GM13977 (cell line): ENCODE results near the gene MPC2.
"Not testable (repeated sequence)": the region's sequence is repeated elsewhere in the genome, so short reads cannot be mapped to it uniquely, and the experiment has no call there.

Source experiments
- DNase-seq: peaks from one replicate; pipeline ENCODE4 v3.0.0; 2012; ENCODE audit warnings: low spot score
- in situ Hi-C: fragments of 300-500 bp; cut with MboI; formaldehyde crosslinking; loops from one replicate; pipeline ENCODE4 v1.12.0; 2022; ENCODE audit warnings: low sequenced_read_pairs, low pct_unique_long_range_greater_than_20kb, mixed read lengths, inconsistent platforms; ENCODE audit not compliant: unreplicated experiment
- TF ChIP-seq, protein P1 (sequence below): IDR thresholded peaks from 2 replicates; pipeline ENCODE4 v1.5.1; 2012; ENCODE audit warnings: mild to moderate bottlenecking, control low read depth; ENCODE audit not compliant: insufficient read depth; ENCODE audit errors: extremely low read depth, missing control alignments

Gene MPC2

DNA sequence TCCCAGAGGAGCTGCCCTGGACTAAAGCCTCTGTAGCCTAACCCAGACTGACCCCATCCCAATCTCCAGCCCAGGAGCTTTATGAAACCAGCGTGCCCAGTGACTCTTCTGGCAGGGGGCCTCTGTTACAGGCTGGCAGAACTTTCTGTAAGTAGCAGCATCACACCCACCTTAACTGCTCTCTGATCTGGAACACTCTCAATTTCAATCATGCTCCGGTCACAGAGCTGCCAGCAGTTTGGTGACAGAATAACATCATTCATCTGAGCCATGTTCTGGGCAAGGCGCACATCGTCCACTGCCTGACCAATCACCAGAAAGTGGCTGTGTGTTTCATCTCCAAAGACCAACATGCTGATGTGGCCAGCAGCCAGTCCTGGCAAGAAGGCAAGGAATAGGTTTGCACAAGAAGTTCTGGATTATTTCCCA lies 37.6 kb downstream of the MPC2 start:
- in situ Hi-C loops, result no loop called here
- peak; percentile 62 for DNase-seq
- TF ChIP-seq, protein P1, sequence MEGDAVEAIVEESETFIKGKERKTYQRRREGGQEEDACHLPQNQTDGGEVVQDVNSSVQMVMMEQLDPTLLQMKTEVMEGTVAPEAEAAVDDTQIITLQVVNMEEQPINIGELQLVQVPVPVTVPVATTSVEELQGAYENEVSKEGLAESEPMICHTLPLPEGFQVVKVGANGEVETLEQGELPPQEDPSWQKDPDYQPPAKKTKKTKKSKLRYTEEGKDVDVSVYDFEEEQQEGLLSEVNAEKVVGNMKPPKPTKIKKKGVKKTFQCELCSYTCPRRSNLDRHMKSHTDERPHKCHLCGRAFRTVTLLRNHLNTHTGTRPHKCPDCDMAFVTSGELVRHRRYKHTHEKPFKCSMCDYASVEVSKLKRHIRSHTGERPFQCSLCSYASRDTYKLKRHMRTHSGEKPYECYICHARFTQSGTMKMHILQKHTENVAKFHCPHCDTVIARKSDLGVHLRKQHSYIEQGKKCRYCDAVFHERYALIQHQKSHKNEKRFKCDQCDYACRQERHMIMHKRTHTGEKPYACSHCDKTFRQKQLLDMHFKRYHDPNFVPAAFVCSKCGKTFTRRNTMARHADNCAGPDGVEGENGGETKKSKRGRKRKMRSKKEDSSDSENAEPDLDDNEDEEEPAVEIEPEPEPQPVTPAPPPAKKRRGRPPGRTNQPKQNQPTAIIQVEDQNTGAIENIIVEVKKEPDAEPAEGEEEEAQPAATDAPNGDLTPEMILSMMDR, result no peak

- in situ Hi-C loops, result no loop called here
- TF ChIP-seq, protein P1, result no peak
- no peak for DNase-seq
These were observed 38.2 kb downstream of the MPC2 start for GRCh38 chr1:167898578-167899222.

DNA sequence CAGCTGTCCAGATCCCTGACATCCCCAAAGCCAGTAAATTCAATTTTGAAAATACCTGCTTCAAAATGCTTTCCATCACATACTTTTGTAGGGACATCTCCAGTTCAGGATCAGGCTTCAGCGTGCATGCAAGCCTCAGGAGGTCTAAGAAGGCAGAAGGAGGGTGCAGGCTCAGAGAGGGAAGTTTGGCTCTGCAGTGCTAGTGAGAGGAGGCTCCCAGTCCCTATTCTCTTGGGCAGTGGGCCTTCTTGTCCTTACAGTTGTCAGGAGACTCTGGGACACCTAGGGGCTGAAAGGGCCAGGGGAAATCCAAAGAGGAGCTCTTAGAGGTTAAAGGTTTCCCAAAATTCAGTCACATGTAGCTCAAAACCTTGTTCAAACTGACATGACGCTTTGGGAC lies 43.1 kb downstream of the MPC2 start:
- in situ Hi-C loops, result no loop called here
- DNase-seq, result no peak
- TF ChIP-seq, protein P1, result no peak

GRCh38 chr1:167890400-167890799 lies 46.5 kb downstream of the MPC2 start:
- in situ Hi-C loops, result no loop called here
- no peak for DNase-seq
- TF ChIP-seq, protein P1, result no peak

DNA sequence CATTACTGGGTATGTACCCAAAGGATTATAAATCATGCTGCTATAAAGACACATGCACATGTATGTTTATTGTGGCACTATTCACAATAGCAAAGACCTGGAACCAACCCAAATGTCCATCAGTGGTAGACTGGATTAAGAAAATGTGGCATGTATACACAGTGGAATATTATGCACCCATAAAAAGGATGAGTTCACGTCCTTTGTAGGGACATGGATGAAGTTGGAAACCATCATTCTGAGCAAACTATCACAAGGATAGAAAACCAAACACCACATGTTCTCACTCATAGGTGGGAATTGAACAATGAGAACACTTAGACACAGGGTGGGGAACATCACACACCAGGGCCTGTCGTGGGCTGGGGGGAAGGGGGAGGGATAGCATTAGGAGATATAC lies 49.7 kb downstream of the MPC2 start:
- in situ Hi-C loops, DNase-seq: not testable (repeated sequence)

- no peak for DNase-seq
- TF ChIP-seq, protein P1, result no peak
- in situ Hi-C loops, result no loop called here
These were observed 54.5 kb downstream of the MPC2 start for GRCh38 chr1:167882376-167882775.

GRCh38 chr1:167881786-167882185 lies 55.1 kb downstream of the MPC2 start:
- in situ Hi-C loops, result no loop called here
- TF ChIP-seq, protein P1, result no peak
- DNase-seq, result no peak
